ENCODE results near the gene FOXO1. TPM values are rescaled to one million over a fixed set of nuclear protein-coding genes. Genes with fewer than 3 reads are reported as not detected.

Gene FOXO1
- total RNA-seq, 3 donors from 2014 or later: 28.7 to 34.1 (median 30.5) TPM

DNA sequence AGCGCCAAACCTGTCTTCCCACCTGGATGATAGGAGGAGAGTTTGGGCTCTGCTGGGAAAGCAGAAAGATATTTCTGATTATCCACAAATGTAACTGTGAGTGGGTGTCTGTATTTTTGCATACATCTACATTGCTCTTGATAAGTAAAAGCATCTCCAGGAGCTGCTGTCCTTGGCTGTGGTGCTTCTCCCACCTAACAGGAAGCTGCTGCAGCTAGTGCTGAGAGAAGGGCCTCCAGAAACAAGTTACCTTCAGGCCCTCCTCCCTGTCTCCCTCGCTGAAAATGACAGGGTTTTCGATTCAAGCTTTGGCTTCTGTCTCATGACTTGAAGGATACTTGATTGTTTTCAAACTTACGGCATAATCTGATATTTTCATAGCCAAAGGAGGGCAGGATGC lies 90.1 kb downstream of the FOXO1 start:
- TF ChIP-seq, protein P1, sequence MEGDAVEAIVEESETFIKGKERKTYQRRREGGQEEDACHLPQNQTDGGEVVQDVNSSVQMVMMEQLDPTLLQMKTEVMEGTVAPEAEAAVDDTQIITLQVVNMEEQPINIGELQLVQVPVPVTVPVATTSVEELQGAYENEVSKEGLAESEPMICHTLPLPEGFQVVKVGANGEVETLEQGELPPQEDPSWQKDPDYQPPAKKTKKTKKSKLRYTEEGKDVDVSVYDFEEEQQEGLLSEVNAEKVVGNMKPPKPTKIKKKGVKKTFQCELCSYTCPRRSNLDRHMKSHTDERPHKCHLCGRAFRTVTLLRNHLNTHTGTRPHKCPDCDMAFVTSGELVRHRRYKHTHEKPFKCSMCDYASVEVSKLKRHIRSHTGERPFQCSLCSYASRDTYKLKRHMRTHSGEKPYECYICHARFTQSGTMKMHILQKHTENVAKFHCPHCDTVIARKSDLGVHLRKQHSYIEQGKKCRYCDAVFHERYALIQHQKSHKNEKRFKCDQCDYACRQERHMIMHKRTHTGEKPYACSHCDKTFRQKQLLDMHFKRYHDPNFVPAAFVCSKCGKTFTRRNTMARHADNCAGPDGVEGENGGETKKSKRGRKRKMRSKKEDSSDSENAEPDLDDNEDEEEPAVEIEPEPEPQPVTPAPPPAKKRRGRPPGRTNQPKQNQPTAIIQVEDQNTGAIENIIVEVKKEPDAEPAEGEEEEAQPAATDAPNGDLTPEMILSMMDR (IDR thresholded peaks at IDR 0.05): no peak
- Histone ChIP-seq H3K9me3 (no peaks in the 10 kb centered on the region), H3K4me1 (ENCODE audit: low read depth) (peaks cover 10% of the 10 kb centered on the region), H3K36me3 (ENCODE audit: low read depth) (no peaks in the 10 kb centered on the region), H3K4me3 (no peak overlapping the region)
- DNase-seq (no peak), ATAC-seq (no peak)
- intact Hi-C loops (cut with DNase I, micrococcal nuclease): no loop called here

DNA sequence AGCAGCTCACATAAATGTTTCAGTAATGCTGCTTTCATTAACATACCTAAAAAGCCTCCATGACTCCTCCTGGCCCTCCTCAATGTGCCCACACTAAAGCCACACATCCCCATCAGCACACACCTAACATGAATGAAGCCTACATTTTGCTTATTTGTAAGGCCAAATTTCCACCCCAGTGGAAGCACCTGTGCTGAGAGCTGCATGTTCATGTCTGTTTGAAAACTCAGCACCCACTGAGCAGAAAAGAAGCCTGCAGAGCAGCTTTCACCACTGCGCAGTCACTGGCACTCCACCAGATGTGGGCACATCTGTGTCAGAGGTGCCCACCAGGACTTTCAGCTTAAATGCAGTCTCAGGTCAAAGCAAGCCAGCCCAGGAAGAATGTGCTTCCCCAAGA lies 93.5 kb downstream of the FOXO1 start:
- no peak for ATAC-seq
- no peak overlapping the region for H3K4me3 ChIP-seq
- no peaks in the 10 kb centered on the region for H3K9me3 ChIP-seq
- intact Hi-C loops (cut with DNase I, micrococcal nuclease): no loop called here
- TF ChIP-seq, protein P1 (IDR thresholded peaks at IDR 0.05): no peak
- no peak for DNase-seq
- no peaks in the 10 kb centered on the region for H3K36me3 ChIP-seq (ENCODE audit: low read depth)
- H3K4me1 ChIP-seq (ENCODE audit: low read depth): peaks cover 18% of the 10 kb centered on the region

DNA sequence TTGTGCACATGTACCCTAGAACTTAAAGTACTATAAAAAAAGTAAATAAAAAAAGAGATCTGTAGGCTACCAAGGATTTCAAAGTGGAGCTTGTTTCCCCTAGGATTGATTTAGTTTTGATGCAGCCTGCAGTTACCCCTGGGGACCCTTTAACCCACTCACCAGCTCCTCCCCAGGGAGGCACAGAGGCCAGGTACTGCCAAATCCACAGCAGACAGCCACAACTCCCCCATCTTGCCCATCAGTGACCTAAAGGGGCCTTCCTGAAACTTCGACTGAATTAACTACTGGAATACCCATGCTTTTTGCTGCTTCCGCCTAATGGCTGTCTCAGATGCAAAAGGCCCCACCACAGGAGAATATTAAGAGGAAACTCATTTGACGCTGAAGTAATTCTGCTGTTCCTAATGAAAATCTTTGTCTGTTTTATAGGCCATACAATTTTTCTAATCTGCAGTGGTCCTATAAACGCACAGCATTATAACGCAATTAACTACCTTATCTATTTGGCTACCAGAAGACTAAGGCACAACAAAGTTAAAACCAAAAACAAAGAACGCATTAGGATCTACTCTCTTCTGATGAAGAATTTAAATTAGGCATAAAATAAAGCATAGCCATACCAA lies 95.0 kb downstream of the FOXO1 start:
- Histone ChIP-seq H3K9me3 (no peaks in the 10 kb centered on the region), H3K36me3 (ENCODE audit: low read depth) (no peaks in the 10 kb centered on the region)

DNA sequence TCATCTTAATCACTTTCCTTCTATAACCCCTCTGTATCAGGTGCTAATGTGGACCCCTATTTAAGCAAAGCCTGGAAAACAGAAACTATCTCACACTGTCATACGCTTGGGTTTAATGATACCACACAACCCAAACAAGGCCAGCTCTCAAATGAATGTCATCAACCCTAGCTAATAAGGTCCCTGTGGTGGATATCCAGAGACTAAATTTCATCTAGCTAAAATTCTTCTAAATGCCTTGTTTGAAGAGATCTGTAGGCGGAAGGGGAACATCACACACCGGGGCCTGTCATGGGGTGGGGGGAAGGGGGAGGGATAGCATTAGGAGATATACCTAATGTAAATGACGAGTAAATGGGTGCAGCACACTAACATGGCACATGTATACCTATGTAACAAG lies 95.5 kb downstream of the FOXO1 start:
- Histone ChIP-seq H3K4me3 (no peak overlapping the region), H3K9me3 (no peaks in the 10 kb centered on the region), H3K36me3 (ENCODE audit: low read depth) (no peaks in the 10 kb centered on the region), H3K4me1 (ENCODE audit: low read depth) (peaks cover 19% of the 10 kb centered on the region)
- intact Hi-C loops (cut with DNase I, micrococcal nuclease): no loop called here
- no peak for ATAC-seq
- no peak for DNase-seq
- TF ChIP-seq, protein P1 (IDR thresholded peaks at IDR 0.05): no peak

More for the DNA sequence above, 95.0 kb downstream of the FOXO1 start:
- intact Hi-C loops (cut with DNase I, micrococcal nuclease): no loop called here
- TF ChIP-seq, protein P1 (IDR thresholded peaks at IDR 0.05): no peak
- no peak for DNase-seq
- Histone ChIP-seq H3K4me3 (no peak overlapping the region), H3K4me1 (ENCODE audit: low read depth) (peaks cover 14% of the 10 kb centered on the region)
- ATAC-seq: no peak

DNA sequence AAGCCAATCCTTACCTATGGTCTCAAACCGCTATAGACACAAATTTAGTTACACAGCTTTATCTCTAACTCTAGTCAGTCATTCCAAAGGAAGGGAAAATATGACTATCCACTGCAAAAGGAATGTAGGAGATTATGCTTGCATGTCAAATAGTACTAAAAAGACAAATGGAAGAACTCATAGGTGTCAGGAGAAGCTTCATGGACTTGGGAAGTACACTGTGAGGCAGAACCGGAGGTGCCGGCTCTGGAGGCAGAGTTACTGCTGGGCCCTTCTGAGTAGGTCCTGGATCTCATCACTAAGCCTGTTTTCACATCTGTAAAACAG lies 97.5 kb downstream of the FOXO1 start:
- H3K36me3 ChIP-seq (ENCODE audit: low read depth): no peaks in the 10 kb centered on the region
- TF ChIP-seq, protein P1 (IDR thresholded peaks at IDR 0.05): no peak
- DNase-seq (no peak), ATAC-seq (no peak)
- H3K9me3 ChIP-seq: no peaks in the 10 kb centered on the region
- intact Hi-C loops (cut with DNase I, micrococcal nuclease): no loop called here
- peaks cover 21% of the 10 kb centered on the region for H3K4me1 ChIP-seq (ENCODE audit: low read depth)
- H3K4me3 ChIP-seq: no peak overlapping the region
